K562 (cell line): ENCODE results near the gene NOP16. TPM values are rescaled to one million over a fixed set of nuclear protein-coding genes. Genes with fewer than 3 reads are reported as not detected.

Experiments used
- ERF ChIP-seq: fragments of 450-650 bp; formaldehyde crosslinking; IDR thresholded peaks from 2 replicates; pipeline ENCODE4 v1.4.0; 2020; ENCODE audit warnings: mild to moderate bottlenecking, mixed read lengths
- ILF3 ChIP-seq: fragments of 450-650 bp; IDR thresholded peaks from 2 replicates; pipeline ENCODE4 v1.6.1; 2018; ENCODE audit warnings: antibody characterized with exemption, mild to moderate bottlenecking, moderate library complexity, borderline replicate concordance
- JUN ChIP-seq, 2 experiments: sonication (generic) in 1 of 2; formaldehyde crosslinking in 1 of 2; IDR thresholded peaks; 2 replicates each; pipeline versions ENCODE4 v1.6.1 to v1.8.0; 2012 to 2022; ENCODE audit warnings: borderline replicate concordance in 2 of 2, mild to moderate bottlenecking in 2 of 2, improper control_type of control experiment in 1 of 2, low read depth in 1 of 2, low read length in 1 of 2, missing genetic modification reagents in 1 of 2
- ZNF407 ChIP-seq: fragments of 450-650 bp; IDR thresholded peaks from 2 replicates; pipeline ENCODE4 v1.6.1; 2016; ENCODE audit warnings: low read depth
- polyA plus RNA-seq, 8 experiments: library from polyadenylated mRNA; depleted of rRNA in 4 of 8; stranded (reverse) in 5 of 8; unstranded in 3 of 8; fragments of >200 nt; fragmentation: Nextera tagmentation in 2 of 8; fragmentation: Illumina TruSeq in 1 of 8; extraction: Ambion mirVana in 2 of 8; extraction: Trizol in 1 of 8; gene quantifications; 2 replicates each; pipeline versions ENCODE4 v1.2.1 to v1.2.3, GENCODE V29; 2011 to 2014; ENCODE audit warnings: inconsistent platforms in 1 of 8, missing spikeins in 1 of 8
- total RNA-seq, 7 experiments: library from RNA; depleted of rRNA in 6 of 7; stranded (reverse); fragments of >200 nt in 6 of 7; fragmentation: Illumina TruSeq in 2 of 7; extraction: Trizol in 2 of 7; gene quantifications; 2 replicates each; pipeline versions ENCODE4 v1.2.1 to v1.2.3, GENCODE V29; 2011 to 2021; ENCODE audit warnings: low replicate concordance in 1 of 7

The NOP16 gene
- total and polyA plus RNA-seq, 9 of the 15 experiments (the other 6 are each of a cell fraction or from before 2014, with no cell fraction given), result 92.5 to 342 (median 148) TPM

DNA sequence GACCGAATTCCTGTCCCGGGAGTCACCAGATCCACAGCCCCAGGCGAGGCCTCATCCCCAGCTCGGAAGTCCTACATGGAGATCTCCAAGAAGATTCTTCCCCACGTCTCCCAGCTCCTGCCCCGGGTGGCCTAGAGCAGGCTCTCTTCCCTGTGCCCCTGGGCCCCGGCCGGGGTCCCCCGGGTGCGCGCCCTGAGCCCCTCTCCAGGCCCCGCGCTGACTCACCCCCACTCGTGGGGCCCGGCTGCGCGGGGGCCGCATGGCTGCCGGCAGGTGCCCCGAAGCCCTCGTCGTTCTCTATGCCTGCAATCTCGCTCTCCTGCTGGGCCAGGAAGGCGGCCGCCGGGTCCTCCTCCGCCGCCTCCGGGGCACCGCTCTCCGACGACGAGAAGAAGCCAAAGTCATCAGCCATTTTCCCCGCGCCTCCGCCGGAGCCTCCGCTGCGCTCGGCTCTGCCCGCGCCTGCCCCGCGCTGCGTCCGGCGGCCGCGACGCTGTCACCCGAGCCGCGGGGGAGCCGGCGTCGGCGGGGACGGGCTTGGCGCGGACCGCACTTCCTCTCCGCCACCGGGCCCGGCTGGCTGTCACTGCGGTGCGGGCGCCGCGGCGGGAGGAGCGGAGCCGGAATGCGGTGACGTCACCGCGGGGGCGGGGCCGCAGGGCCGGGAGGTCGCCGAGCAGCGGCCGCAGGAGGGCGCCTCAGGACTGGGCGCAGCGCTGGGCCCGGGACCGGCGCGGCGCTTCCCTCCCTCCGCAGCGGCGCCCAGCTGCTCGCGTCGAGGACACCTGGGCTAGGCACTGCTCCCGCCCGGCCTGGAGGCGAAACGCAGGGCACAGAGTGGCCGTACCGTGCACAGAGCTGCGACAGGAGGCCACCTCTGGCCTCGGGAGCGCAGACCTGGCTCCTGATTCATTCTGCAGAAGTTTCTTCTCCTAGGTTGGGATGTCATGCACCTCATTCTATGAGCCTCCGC is 27.8 kb upstream of the NOP16 start, which contains the start of gene CLTB (continued):
- TF ChIP-seq ZNF407 (no peak), JUN (IDR thresholded peaks at IDR 0.05; ENCODE audit: borderline replicate concordance, low read depth, low read length) (peak; percentile 93), JUN (CRISPR knock-in tag; IDR thresholded peaks at IDR 0.05; ENCODE audit: borderline replicate concordance) (peak; percentile 89; the same call in 1 of the 2 replicates), ERF (CRISPR knock-in tag) (peak; percentile 79; the same call in 1 of the 2 replicates), ILF3 (peak; percentile 61; the same call in 1 of the 2 replicates)
